Mucosa of rectum (tissue), 2 donors: ENCODE results near the gene UNC79.

Experiments
- H3K27ac ChIP-seq, 2 donors: one replicate each; pipeline ENCODE4 v1.7.0; 2013; ENCODE audit warnings: inconsistent platforms in 2 of 2, low read depth in 2 of 2, low read length in 2 of 2
- H3K27me3 ChIP-seq, 2 donors: one replicate each; pipeline ENCODE4 v1.7.0; 2013; ENCODE audit warnings: low read length in 2 of 2; ENCODE audit not compliant: control insufficient read depth in 2 of 2, insufficient read depth in 2 of 2
- H3K36me3 ChIP-seq, 2 donors: one replicate each; pipeline ENCODE4 v1.7.0; 2013; ENCODE audit warnings: low read length in 2 of 2; ENCODE audit not compliant: control insufficient read depth in 2 of 2, insufficient read depth in 2 of 2
- H3K4me1 ChIP-seq, 2 donors: one replicate each; pipeline ENCODE4 v1.7.0; 2013; ENCODE audit warnings: low read length in 2 of 2, mild to moderate bottlenecking in 1 of 2; ENCODE audit not compliant: control insufficient read depth in 2 of 2, insufficient read depth in 2 of 2
- H3K4me3 ChIP-seq, 2 donors: one replicate each; pipeline ENCODE4 v1.7.0; 2013; ENCODE audit warnings: low read length in 2 of 2
- H3K9ac ChIP-seq, 2 donors: one replicate each; pipeline ENCODE4 v1.7.0; 2013; ENCODE audit warnings: low read length in 2 of 2, low read depth in 1 of 2, mild to moderate bottlenecking in 1 of 2
- H3K9me3 ChIP-seq, 2 donors: one replicate each; pipeline ENCODE4 v1.7.0; 2013; ENCODE audit warnings: low read length in 2 of 2; ENCODE audit not compliant: control insufficient read depth in 2 of 2
- donor health status: healthy.
- donor health status: Normal muscosa, but diverticular disease.

Gene UNC79

DNA sequence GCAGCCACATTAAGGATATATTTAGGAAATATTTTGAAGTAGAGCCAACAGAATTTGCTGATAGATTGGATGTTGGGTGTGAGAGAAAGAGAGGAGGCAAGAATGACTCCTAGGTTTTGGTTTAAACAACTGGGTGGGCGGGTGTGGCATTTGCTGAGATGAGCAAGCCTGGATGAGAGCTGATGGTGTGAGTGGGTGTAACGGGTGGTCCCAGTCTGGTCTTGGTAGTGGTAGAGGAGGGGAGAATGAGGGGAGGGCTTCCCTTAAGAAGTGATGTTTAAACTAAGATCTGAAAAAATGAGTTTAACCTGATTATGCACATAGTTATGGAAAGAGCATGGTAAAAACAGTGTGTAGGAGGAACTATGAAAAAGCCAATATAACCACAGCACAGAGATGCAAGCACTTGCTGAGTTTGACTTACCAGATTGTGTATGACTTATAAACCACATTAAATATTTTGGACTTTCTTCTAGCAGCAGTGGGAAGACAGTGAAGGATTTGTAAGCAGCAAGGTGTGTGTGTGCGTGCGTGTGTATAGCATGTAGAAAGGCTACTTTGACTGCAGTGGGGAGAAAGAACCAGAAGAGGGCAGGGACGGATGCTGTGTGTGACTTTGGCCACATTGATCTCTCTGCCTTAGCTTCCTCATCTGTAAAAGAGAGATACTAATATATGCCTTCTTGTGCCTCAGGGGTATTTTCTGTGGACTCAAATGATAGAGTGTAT is 217.9 kb downstream of the UNC79 start:
- no peaks in the 10 kb centered on the region for H3K4me1 ChIP-seq
- H3K27me3 ChIP-seq, result no peaks in the 10 kb centered on the region
- no peaks in the 10 kb centered on the region for H3K9me3 ChIP-seq
- H3K4me3 ChIP-seq, result no peak overlapping the region
- H3K36me3 ChIP-seq, result no peaks in the 10 kb centered on the region
- no peak overlapping the region for H3K9ac ChIP-seq
- H3K27ac ChIP-seq, result no peak overlapping the region

DNA sequence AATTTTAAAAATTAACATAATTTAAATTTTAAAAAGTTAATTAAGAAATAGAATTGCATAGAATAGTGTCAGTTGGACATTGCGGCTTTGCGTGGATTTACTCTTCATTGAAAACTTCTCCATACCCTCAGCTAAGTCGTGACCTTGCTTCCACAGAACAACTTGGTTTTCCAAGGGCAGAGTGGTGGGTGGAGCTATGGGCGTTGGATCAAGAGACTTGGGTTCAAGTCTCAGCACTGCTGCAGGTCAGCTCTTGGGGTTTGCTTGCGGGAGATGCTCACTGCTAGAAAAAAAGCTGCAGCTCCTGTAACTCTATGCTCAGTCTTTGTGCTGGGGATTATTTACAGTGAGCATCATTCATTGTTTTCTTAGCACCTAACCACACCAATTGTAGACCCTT is 223.9 kb downstream of the UNC79 start:
- Histone ChIP-seq H3K27me3 (no peaks in the 10 kb centered on the region), H3K9ac (no peak overlapping the region), H3K27ac (no peak overlapping the region), H3K9me3 (no peaks in the 10 kb centered on the region), H3K36me3 (no peaks in the 10 kb centered on the region), H3K4me3 (no peak overlapping the region), H3K4me1 (no peaks in the 10 kb centered on the region)

DNA sequence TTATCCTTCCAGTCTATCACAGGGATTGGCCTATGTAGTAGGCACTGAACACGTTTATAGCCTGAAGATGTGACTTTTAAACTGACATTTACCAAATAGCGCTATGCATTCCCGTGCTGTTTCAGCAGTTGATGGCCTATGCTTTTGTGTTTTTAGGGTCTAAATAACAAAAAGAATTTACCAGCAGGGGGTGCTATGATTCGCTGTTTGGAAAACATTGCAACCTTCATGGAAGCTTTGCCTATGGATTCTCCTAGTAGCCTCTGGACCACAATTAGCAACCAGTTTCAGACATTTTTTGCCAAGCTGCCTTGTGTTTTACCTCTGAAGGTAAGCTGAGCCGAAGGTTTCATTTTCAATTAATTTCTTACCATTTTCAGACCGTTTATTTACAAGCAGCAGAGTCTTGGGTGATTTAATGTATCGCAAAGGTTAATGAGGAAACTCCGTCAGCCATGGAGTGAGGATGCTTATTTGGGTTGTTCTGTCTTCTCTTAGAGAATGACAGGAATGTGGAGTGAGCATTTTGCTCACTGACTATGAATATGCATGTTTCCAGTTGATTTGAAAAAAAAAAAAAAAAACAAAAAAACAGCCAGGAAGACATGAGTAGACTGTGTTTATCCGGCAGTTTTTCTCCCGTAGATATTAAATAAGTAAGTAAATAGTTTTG is 224.5 kb downstream of the UNC79 start:
- Histone ChIP-seq H3K27me3 (no peaks in the 10 kb centered on the region), H3K9me3 (no peaks in the 10 kb centered on the region), H3K36me3 (no peaks in the 10 kb centered on the region), H3K9ac (no peak overlapping the region), H3K4me3 (no peak overlapping the region), H3K27ac (no peak overlapping the region), H3K4me1 (no peaks in the 10 kb centered on the region)

DNA sequence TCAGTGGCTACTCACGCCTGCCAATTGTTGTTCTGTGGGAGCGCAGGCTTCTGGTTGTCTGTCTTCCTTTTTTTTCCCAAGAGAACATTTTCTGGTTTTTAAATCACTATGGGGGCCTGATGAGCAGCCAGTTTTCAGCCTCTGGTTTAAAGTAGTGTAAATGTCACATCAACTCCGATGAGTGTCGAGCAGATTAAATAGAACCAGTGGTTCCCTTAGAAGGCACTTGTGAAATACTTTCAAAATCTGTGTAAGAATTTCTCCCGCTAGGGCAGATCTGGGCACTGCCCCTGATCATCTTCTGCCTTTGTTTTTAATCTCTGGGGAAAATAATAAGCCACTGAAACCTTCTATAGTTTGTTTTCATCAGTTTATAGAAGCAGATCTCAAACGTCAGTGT is 227.1 kb downstream of the UNC79 start:
- Histone ChIP-seq H3K4me1 (no peaks in the 10 kb centered on the region), H3K36me3 (no peaks in the 10 kb centered on the region), H3K27ac (no peak overlapping the region), H3K4me3 (no peak overlapping the region), H3K9me3 (no peaks in the 10 kb centered on the region), H3K27me3 (no peaks in the 10 kb centered on the region), H3K9ac (no peak overlapping the region)

DNA sequence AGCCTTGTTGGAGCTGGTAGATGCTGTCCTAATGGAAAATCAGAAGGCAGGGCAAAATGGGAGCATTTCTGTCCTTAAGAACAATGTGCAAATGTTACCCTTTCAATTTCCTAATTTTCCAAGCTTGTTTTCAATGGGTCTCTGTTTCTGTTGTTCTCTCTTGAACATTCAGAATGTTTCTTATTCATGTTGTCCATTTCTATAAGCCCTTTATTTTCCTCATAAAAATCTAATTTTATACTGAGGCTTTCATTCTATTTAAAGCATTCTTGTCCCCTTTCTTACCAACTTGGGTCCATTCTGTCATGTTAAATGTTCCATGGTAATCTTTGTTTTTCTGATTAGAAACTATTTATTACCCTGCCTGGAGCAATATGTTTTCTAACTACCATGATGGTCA is 232.6 kb downstream of the UNC79 start:
- Histone ChIP-seq H3K36me3 (no peaks in the 10 kb centered on the region), H3K9ac (no peak overlapping the region), H3K27ac (no peak overlapping the region), H3K27me3 (no peaks in the 10 kb centered on the region), H3K4me1 (no peaks in the 10 kb centered on the region), H3K4me3 (no peak overlapping the region), H3K9me3 (peaks cover 0 to 4% of the 10 kb centered on the region in 2 donors)

DNA sequence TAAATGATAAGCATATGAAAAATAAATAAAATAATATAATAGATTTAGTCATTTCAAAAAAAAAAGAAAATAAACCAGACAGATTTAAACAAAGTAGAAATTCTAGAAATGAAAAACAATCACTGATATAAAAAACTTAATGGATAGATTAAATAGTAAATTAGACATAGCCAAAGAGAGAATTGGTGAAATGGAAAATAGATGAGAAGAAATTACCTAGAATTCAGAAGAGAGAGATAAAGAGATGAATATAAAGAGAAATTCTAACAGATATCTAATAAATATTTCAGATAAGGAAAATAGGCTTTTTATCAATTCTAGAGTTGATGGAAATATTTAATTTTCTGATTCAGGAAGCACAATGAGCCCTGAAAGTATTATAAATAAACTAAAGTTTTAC is 234.4 kb downstream of the UNC79 start:
- Histone ChIP-seq H3K9me3 (peaks cover 0 to 4% of the 10 kb centered on the region in 2 donors), H3K4me1 (no peaks in the 10 kb centered on the region), H3K4me3 (no peak overlapping the region), H3K27ac (no peak overlapping the region), H3K36me3 (no peaks in the 10 kb centered on the region), H3K27me3 (no peaks in the 10 kb centered on the region), H3K9ac (no peak overlapping the region)

DNA sequence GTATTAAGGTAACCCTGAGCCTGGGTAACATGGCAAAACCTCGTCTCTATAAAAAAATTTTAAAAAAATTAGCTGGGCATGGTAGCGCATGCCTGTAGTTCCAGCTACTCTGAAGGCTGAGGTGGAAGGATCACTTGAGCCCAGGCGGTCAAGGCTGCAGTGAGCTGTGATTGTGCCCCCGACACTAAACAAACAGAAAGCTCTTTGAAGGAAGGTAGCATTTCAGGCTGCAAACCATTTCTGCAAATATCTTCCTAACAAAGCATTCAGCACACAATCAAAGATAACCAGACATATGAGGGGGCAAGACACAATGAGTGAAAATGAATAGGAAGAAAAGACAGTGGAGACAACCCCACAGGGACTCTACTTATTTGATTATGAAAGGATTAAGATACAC is 238.9 kb downstream of the UNC79 start:
- Histone ChIP-seq H3K9me3 (peaks cover 0 to 4% of the 10 kb centered on the region in 2 donors), H3K36me3 (no peaks in the 10 kb centered on the region), H3K27me3 (peaks cover 0 to 2% of the 10 kb centered on the region in 2 donors), H3K4me1 (no peaks in the 10 kb centered on the region), H3K9ac (no peak overlapping the region), H3K27ac (no peak overlapping the region), H3K4me3 (no peak overlapping the region)

DNA sequence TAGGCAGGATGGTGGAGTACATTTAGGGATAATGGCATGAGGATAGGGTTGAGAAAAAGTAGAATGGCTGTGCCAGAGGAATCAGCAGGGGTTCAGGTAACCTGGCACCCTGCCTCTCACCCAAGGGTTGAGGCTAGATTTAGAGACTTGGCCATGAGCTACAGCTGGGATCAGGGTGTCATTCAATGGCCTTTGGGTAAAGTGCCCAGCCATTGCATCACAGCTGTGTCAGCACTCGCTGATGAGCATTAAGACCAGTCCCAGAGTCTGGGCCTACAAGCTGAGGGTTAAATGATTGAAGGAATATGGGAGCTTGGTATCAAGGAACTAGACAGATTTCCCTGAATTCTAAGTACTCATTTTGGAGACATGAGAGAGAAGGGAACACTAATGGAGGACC is 243.6 kb downstream of the UNC79 start:
- no peak overlapping the region for H3K9ac ChIP-seq
- H3K4me1 ChIP-seq, result no peaks in the 10 kb centered on the region
- H3K27me3 ChIP-seq, result peaks cover 0 to 2% of the 10 kb centered on the region in 2 donors
- H3K4me3 ChIP-seq, result no peak overlapping the region
- H3K9me3 ChIP-seq, result no peaks in the 10 kb centered on the region
- no peaks in the 10 kb centered on the region for H3K36me3 ChIP-seq
- no peak overlapping the region for H3K27ac ChIP-seq

DNA sequence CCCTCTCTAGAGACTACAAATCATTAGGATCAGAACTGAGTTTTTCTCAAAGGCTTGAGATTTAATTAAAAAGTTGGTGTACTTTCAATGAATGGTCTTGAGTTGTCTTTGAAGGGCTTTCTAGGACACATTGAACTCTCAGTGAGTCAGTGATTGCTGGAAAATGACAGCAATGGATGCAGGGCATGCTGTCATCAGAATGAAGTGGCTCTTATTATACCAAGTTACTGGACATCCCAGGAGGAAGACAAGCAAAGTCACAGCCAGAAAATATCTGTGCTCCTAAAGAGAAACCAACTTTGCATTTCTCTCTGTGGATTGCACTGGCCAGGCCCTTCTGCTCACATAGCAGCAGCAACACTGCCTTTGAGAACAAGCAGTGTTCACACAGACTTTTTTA is 244.9 kb downstream of the UNC79 start:
- no peak overlapping the region for H3K9ac ChIP-seq
- H3K27ac ChIP-seq, result no peak overlapping the region
- no peak overlapping the region for H3K4me3 ChIP-seq
- no peaks in the 10 kb centered on the region for H3K9me3 ChIP-seq
- no peaks in the 10 kb centered on the region for H3K27me3 ChIP-seq
- H3K4me1 ChIP-seq, result no peaks in the 10 kb centered on the region
- no peaks in the 10 kb centered on the region for H3K36me3 ChIP-seq

DNA sequence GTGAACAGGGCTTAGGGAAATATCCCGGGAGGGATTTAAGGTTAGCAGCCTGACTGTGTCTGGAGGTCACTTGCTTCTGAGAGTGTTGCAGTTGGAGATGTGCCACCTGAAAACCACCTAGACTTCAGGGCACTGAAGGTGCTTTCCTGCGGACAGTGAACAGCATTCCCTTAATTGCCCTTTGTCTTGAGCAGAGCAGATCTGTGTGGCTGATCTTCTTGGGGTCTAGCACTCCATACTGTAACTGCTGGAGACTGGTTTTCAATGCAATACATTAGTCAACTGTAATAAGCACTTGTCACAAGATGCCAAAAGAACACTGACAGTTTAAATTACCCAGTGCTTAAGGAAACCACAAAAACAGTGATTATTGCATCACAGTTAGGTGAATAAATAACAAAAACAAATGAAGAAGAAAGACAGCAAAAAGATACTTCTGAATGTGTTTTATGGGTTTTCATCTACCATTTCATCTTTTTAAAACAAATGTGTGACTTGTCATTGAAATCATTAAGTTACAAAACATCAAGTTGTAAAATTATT is 245.7 kb downstream of the UNC79 start:
- Histone ChIP-seq H3K9ac (no peak overlapping the region), H3K27me3 (no peaks in the 10 kb centered on the region), H3K4me3 (no peak overlapping the region), H3K4me1 (no peaks in the 10 kb centered on the region), H3K9me3 (no peaks in the 10 kb centered on the region), H3K27ac (no peak overlapping the region), H3K36me3 (no peaks in the 10 kb centered on the region)
